GM19238 (cell line): Measurements from ENCODE around the gene NPC1.
"Not testable (repeated sequence)": the region's sequence is repeated elsewhere in the genome, so short reads cannot be mapped to it uniquely, and the experiment has no call there.

Source experiments
- DNase-seq: peaks from one replicate; pipeline ENCODE4 v3.0.0; 2011; ENCODE audit warnings: low spot score; ENCODE audit not compliant: insufficient read length

Gene NPC1

GRCh38 chr18:23577521-23577920 lies 8.8 kb downstream of the NPC1 start:
- not testable (repeated sequence) for DNase-seq

- DNase-seq = no peak
Measured at GRCh38 chr18:23575309-23575651, 11.0 kb downstream of the NPC1 start.

DNA sequence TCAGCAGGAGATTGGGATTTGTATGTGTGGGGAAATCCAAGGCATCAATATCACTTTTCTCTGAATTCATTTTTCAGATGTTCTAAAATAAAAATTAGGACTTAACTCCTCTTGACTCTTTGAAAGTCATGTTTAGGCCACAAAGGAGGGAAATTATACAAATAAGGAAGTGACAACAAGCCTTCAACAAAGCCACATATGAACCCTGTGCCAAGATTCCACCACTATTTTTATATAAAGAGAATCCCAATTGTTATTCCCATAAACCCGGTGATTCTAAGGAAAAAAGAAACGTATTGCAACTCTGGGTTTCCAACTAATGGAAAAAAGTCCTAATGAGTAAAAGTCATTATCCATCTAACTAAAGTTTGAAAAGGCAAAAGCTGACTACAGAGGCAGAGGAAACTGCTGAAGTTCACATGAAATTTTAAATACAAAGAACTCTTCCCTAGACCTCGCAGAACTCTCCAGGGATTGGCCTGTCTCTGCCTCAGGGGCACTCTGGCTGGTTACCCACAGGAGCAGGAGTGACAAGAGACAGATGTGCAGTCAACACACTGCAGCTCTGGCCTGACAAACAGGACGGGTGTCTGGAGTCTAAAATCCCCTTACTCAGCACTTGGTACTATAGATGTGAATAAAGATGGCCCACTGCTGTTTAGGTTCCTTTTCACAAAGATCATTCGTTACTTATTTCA lies 11.5 kb downstream of the NPC1 start:
- no peak for DNase-seq

DNA sequence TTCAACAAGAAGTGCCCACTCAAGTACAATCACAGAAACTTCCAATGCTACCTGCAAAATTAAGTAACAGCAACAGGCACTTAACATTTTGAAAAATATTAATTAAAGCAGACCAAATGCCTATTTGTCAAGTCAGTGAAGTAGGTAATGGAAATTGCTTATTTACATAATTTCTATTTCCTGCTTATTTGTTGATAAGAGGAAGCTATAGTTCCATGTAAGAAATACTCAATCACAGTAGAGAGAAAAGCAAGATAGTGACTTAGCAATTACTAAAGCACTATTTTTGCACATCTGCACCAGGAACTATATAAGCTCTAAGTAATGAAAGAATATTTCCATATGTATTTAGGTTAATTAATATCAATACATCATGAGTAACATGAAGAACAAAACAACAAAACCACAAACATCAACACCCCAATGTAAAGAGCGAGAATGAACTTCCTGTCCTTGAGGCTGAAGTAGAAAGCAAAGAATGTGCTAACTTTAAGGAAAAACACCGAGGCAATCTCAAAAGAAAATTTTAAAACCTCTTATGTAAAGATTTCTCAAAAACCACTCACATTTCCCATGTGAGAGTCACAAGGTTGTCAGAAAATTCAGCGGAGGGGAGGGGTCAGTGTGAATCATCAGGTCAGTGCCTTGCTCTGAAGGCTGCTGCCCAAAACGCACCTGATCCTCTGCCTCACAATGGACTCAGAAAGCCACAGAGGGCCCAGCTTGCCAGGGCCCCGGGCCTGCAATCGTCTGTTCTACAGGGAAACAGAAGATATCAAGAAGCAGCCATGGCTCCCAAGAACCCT lies 12.5 kb downstream of the NPC1 start:
- DNase-seq = no peak

GRCh38 chr18:23573020-23573419 lies 13.3 kb downstream of the NPC1 start:
- no peak for DNase-seq

GRCh38 chr18:23572570-23572969 lies 13.7 kb downstream of the NPC1 start:
- DNase-seq = no peak

- DNase-seq = no peak
Measured at GRCh38 chr18:23572012-23572411, 14.3 kb downstream of the NPC1 start.

GRCh38 chr18:23570912-23571504 lies 15.3 kb downstream of the NPC1 start:
- no peak for DNase-seq

DNA sequence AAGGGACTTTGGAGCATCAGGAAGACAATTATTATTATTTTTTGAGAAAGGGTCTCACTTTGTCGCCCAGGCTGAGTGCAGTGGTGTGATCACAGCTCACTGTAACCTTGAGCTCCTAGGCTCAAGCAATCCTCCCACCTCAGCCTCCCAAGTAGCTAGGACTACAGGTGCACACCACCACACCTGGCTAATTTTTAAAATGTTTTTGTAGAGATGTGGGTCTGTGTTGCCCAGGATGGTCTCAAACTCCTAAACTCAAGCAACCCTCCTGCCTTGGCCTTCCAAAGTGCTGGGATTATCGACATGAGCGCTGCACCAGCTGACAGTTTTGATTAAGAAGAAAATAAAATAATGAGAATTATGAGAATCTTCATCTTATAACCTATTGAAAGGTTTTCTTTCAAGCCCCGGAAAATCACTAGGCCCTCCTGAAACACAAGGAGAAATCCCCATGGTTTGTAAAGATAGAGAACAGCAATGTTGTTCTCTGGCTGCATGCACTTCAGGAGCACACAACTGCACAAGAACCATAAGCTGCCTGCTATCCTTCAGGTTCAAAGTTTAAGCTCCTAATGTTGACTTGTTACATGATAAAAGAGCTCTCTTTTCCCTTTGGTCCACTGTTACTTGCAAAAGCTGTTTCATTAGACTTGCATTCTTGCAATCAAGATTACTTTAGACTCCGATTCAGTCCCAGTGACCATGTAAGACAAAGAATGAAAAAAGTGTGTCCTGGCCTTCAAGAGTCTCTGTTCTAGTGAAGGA lies 16.8 kb downstream of the NPC1 start:
- no peak for DNase-seq

DNA sequence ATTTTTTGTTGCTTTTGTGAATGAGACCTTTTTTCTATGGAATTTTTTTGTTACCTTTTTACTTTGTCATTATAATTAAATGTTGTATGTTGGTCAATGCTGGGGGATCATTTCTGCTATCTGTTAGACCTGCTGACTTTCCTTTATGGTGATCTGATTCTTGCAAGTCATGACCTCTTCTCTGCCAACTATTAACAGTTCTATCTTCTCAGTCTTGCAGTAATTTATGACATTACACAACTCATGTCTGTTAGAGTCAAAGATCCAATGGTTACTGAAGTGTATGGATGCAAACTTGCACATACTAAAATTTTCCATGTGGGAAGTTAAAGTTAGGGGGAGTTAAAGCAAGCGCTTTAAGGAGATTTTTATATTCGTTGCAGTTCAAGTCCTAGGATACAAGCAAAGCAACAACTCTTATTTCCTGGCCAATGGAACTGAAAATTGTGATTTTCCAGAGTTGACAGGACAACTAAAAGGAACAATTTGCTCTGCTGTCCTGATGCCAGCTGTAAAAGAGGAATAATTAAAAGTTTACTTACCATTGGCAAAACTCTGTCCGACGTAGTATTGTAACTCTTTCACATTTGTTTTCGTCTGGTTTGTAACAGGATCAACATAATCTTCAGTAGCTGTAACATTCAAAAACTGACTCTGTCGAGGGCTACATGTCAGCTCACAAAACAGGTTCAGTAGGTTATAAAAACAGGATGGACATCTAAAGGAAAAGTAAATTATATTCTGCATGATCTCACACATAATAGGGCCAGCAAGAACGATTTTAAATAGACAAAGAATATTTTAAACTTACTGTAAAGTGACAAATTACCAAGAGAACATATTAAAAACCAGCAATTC lies 17.8 kb downstream of the NPC1 start:
- DNase-seq = no peak

DNA sequence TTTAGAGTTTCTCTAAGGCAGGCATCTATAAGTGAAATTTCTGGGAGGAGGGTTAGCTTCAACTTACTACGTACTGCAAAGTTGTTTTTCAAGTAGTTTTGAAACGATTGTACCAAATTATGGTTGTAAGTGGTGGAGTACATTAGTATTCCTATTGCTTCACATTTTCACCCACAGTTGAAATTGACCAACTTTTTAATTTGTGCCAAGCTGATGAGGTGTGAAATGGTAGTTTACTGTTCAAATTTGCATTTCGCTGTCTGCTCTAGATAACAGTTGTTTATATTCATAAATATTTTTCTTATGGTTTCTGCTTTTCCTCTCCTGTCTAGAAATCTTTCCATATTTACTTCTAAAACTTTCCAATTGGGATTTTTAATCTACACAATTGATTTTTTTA lies 18.6 kb downstream of the NPC1 start:
- DNase-seq = no peak

DNA sequence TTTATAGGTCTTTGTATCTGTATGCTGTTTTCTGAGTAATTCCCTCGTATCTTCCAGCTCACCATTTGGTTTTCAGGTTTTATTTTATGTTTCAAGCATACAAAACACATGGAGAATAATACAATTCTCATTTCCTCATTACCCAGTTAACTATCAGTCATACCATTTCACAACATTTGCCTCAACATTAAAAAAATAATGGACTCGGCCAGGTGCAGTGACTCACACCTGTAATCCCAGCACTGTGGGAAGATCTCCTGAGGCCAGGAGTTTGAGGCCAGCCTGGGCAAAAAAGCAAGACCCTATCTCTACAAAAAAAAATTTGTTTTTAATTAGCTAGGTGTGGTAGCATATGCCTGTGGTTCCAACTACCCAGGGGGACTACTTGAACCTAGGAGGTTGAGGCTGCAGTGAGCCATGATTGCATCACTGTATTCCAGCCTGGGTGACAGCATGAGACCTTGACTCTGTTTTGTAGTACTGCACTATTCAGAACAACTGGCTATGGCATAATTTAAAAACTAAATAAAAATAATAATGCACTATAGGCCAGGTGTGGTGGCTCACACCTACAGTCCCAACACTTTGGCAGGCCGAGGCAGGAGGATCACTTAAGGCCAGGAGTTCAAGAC lies 20.3 kb downstream of the NPC1 start:
- DNase-seq = no peak

GRCh38 chr18:23563377-23564043 lies 22.8 kb downstream of the NPC1 start:
- DNase-seq = no peak

DNA sequence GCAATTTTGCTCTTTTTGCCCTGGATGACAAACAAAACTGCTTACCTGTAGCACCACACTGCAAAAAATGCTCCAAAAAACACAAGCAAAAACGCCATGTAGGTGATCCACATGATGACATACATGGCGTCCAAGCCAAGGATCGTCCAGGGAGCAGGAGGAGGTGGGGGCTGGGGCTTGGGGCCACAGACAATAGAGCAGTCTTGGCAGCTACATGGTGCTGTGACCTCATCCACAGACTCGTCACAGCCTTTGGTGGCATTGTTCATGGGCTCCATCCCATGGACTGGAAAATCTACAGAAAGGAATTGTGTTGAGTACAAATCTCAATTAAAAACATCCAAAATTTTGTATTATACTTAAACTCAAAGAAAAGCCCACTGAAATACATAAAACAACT lies 26.1 kb downstream of the NPC1 start:
- DNase-seq = no peak

- not testable (repeated sequence) for DNase-seq
Measured at GRCh38 chr18:23557511-23557910, 28.8 kb downstream of the NPC1 start.

GRCh38 chr18:23556145-23556780 lies 30.0 kb downstream of the NPC1 start:
- DNase-seq = no peak

DNA sequence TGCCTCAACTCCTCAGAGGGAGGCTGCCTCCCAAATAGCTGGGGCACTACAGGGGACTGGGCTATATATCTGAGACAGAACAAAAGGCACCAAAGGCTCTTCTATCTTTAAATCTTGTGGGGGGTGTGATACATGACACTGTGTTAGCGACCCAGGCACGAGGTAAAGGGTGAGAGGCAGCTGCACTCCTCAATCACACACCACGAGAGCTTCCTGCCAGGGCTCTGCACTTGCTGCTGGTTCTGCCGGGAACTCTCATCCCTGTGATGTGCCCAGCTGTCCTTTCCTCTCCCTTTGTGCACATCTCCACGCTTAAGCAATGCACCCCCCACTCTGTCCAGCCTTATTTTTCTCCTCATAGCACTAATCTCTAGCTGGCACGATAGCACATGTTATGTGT lies 32.4 kb downstream of the NPC1 start:
- no peak for DNase-seq

DNA sequence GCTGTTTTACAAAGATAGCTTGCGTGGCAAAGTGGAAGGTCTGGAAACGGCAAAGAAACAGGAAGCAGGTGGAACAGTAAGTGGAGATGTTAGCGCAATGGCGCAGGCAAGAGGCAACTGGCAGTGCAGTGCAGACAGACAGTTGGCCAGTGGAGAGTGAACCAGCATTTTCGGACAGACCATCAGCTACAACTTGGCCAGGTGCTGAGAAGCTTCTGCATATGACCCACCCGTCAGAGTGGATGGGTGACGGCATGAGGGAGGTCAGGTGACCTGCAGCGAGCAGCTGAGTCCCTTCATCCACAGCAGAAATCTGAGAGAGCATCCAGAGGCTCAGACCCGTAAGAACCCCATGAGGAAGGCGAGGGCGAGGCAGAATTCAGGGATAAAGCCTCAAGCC lies 33.8 kb downstream of the NPC1 start:
- DNase-seq = no peak

GRCh38 chr18:23551978-23552377 lies 34.3 kb downstream of the NPC1 start:
- no peak for DNase-seq
